GM19193 (cell line): ENCODE results near the gene C4orf17.

Source experiments
- POLR2A ChIP-seq: IDR thresholded peaks from 4 replicates; pipeline ENCODE4 v1.6.1; 2011; ENCODE audit not compliant: insufficient read depth, insufficient read length; ENCODE audit errors: extremely low read depth

C4orf17 gene

DNA sequence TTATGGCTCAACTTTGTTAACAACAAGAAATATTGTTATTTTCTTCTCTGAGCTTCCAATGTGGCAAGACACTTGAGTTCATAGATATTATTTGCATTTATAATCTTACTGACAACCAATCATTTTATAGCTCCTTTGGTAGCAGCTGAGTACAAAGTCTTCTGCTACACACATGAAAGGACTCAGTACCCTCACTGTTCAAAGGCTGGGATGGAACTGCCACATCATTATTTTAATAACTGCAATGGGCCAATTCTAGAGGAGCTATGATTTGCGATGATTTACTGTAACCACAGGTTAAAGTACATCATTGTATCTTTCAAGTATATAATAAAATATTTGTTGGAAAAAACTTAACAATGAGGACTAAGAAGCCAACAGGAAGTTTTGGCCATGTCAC is 74.7 kb downstream of the C4orf17 start:
- no peak for TF ChIP-seq POLR2A

DNA sequence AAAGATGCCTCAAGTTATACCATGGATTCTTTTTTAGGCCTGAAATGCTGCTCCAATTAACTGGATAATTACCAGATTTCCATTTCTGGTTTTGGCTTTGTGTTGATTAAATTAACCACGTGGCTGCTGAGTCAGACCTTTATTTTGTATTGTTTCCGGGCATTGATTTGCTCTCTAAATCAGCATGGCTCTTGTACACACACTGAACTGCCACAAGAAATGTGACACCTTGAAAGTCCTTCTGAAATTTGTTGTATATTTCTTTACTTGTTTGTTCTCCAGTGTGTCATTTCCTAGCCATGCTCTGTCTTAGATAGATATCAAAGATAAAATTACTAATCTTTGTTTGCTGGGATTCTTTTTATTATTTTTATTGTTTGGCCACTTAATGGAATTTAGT is 75.5 kb downstream of the C4orf17 start:
- TF ChIP-seq POLR2A = no peak

DNA sequence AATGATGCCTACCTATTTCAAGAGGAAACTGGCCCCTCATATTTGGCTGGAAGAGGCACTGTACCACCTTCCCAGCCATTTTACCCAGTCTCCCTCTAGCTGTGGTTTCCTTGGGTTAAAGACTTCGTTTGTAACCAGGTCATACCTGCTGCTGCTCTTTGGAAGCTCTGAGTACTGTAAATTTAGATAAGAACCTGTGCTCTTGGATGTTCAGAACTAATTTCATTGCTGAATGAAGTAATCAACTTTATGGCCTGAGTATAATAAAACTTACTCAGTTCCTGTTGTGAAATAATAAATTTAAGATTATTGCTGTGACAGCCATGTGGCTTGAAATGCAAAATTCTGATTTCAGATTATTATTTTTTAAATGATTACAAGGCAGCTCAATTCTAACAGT is 76.0 kb downstream of the C4orf17 start:
- no peak for TF ChIP-seq POLR2A

DNA sequence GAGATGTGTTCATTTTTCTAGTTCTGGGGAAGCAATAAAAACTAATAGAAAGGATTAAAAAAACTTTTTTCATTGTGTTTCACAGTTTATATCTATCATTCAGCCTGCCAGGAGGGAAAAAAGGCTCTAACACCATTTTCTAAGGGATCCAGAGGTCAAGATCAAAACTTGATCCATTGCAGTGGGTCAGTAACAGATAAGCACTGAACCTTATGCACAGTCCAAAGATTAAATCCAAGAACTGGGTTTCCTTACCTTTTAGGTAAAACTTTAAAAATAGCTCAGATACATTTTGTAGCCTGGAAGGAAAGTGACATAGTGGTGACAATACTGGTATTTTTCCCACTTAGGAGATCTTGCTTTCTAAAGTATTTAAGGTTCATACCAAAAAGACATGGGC is 76.5 kb downstream of the C4orf17 start:
- TF ChIP-seq POLR2A = no peak

DNA sequence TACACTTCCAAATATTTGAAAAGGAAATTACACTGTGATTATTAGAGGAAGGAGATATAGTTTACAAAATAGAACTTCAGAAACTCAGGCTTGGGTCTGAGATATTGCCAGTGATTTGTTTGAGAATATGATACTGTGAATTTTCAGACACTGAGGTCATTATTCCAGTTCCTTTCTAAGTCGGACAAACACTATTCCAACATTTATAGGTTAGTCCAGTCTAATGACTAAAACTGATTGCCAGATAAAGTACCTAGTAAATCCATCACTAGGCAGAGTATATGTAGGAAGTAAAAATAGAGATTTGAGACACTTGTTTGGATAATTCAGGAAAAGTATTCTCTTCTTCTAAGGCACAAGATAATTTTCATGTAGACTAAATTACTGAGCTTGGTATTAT is 77.0 kb downstream of the C4orf17 start:
- no peak for TF ChIP-seq POLR2A

DNA sequence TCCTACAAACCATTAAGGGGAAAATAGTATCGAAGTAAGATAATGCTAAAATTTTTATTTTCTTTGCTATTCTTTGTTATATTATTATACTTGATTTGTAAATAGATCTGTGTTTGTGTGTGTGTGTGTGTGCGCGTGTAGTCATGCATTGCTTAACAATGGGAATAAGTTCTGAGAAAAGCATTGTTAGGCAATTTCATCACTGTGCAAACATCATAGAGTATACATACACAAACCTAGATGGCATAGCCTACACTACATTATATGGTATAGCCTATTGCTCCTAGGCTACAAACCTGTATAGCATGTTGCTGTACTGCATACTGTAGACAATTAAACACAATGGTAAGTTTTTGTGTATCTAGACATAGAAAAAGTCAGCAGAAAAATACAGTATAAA is 80.9 kb downstream of the C4orf17 start:
- no peak for TF ChIP-seq POLR2A
